ENCODE results near the gene EMX1.

DNA sequence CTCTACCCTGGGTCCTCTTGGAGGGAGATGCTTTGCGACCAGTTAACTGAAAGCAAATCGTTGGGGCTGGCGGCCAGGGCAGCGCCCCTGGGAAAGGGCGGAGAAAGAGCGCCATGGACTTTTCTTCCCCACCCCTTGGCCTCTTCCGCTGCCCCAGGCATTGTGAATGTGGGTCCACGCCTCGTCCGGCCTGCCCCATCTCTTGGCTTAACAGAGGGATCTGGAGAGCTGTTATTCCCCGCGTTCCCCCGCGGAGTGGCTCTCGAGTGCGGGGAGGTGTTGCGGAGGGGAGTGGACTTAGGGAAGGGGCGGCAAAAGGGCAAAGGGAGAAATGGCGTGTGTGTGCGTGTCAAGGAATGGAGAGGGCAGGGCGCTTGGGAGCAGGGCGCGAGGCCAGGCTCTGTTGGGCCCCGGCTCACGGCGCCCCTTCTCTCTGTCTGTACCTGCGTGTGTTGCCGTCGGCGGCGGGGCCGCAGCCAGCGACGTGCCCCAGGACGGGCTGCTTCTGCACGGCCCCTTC lies 6.6 kb downstream of the EMX1 start:
- TF ChIP-seq POLR2A (IDR thresholded peaks at IDR 0.05): no peak
- TF ChIP-seq, protein P1, sequence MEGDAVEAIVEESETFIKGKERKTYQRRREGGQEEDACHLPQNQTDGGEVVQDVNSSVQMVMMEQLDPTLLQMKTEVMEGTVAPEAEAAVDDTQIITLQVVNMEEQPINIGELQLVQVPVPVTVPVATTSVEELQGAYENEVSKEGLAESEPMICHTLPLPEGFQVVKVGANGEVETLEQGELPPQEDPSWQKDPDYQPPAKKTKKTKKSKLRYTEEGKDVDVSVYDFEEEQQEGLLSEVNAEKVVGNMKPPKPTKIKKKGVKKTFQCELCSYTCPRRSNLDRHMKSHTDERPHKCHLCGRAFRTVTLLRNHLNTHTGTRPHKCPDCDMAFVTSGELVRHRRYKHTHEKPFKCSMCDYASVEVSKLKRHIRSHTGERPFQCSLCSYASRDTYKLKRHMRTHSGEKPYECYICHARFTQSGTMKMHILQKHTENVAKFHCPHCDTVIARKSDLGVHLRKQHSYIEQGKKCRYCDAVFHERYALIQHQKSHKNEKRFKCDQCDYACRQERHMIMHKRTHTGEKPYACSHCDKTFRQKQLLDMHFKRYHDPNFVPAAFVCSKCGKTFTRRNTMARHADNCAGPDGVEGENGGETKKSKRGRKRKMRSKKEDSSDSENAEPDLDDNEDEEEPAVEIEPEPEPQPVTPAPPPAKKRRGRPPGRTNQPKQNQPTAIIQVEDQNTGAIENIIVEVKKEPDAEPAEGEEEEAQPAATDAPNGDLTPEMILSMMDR (IDR thresholded peaks at IDR 0.05): no peak

Data from breast epithelium (tissue), 3 donors.